RPMI7951 (cell line): Measurements from ENCODE around the gene ALG9. TPM values are rescaled to one million over a fixed set of nuclear protein-coding genes. Genes with fewer than 3 reads are reported as not detected.

Source experiments
- DNase-seq: peaks from one replicate; pipeline ENCODE4 v3.0.0-alpha.2; 2012; ENCODE audit warnings: low read depth
- total RNA-seq: library from RNA; depleted of rRNA; stranded (reverse); fragments of >200 nt; shearing (Covaris generic); gene quantifications from 2 replicates; pipeline ENCODE4 v1.2.3, GENCODE V29; 2014

The ALG9 gene
- total RNA-seq, 1 experiment from 2014 or later: 33.5 TPM

DNA sequence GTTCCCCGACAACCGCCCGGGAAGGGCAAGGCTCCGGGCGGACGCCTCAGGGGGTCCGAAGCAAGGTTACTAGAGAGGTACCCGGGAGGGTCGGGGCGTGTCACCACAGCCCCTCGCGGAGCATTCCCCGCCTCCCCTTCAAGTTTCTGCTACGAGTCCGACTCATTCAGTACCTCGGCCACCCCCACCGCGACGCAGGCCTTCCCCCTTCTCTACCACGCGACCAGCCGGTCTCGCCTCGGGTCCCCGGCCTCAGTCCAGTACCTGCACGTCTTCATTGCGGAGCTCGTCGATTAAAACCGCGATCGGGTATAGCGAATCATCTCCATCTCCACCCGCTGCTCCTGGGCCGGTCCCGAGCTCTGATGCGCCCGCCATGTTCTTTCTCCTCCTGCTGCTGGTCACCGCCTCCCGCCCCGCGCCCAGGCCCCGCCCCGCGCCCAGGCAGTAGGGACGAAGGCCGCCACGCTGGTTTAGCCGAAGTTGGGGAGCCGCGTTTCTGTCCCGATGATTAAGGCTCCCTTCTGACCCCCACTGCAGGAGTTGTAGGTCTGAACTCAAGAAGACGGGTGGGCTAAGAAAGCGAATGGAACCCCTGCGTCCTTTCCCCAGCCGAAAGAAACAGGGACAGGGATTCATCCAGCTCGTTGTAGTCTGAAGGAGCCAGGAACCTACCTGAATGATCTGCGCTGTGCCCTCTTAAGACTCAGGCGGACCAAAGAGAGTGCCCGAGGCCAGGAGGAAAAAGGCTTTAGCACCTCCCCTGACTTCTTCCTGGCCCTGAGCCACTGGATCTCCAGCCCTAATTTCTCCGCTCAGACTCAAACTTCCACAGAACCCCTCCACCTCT is 105.2 kb downstream of the ALG9 start, which contains the start of gene PPP2R1B:
PPP2R1B (minus strand) TSS at position 406 of the 850 bp plus-strand sequence; CDS start at position 378, 28 bp downstream.
- DNase-seq: peak; percentile 83

- DNase-seq: peak; percentile 4
These were observed 105.9 kb downstream of the ALG9 start for GRCh38 chr11:111765320-111765983.

- peak; percentile 46 for DNase-seq
These were observed 106.8 kb downstream of the ALG9 start for GRCh38 chr11:111764621-111765020.

DNA sequence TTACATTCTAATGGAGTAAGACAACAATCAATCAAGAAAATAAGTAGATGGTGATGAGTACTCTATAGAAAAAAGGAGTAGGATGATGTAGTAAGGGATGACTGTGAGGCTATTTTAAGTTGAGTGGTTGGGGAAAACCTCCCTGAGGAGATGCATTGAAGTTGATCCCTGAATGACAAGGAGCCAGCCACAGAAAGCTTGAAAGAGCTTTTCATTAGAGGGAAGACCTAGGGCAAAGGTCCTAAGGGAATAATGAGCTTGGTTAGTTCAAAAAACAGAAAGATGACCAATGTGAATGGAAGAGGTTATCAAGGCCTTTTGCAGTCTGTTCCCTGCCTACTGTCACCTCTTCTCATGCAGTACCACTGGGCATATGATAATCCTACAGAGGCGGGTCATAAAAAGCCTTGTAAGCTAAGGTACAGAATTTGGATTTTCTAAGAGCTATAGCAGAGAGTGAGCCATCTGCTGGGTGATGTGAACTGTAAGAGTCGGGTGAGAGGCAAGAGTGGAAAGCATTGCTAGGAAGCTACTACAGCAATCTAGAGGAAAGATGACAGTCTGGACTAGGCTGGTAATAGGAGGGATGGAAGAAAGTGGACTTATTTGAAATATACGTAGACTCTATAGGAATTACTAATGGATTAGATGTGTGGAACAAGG is 108.3 kb downstream of the ALG9 start:
- DNase-seq: peak; percentile 23

DNA sequence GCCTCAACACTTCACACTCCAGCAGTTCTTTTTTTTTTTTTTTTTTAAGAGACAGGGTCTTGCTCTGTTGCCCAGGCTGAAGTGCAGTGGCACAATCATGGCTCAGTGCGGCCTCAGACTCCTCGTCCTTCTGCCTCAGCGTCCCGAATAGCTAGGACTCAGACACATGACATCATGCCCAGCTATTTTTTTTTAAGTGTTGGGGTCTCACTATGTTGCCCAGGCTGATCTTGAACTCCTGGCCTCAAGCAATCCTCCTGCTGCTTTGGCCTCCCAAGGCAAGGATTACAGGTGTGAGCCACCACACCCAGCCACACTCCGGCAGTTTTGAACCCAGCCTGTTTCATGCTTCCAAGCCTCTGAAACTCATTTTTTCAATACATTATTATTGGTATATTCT is 108.9 kb downstream of the ALG9 start:
- DNase-seq: no peak

DNA sequence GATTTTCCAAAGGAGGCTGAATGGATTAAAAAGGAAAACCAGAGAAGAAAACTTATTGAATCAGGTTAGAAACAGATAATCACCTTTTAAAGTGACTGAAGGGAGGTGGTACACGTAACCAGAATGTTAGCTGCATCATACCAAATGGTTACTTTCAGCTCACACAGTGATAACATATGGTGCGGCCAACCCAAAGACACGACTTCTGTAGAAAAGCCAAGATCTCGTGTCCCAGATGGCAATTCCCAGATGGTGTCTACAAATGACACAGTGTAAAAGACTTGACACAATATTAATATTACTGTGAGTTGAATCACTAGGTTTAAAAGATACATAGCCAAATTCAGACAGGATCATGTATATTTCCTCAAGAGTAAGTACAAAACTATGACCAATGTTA is 110.3 kb downstream of the ALG9 start:
- DNase-seq: no peak

- DNase-seq: no peak
These were observed 111.5 kb downstream of the ALG9 start for GRCh38 chr11:111759778-111760407.

DNA sequence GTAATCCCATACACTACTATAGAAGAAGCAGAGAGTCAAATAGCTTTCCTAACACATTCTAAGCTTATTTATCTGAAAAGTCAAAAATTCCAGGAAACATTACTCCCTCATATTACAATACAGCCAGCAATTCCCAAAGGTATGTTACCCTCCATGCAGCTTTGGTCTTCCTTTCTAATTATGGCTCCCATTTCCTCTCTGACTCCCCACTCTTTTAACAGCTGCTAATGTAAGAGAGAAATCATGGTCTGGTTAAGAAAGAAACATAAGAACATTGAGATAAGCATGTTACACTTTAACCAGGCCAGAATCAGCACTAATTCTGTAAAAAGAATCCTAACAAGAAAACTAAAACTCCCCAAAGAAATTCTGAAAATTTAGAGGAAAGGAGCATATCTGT is 112.0 kb downstream of the ALG9 start:
- DNase-seq: no peak

DNA sequence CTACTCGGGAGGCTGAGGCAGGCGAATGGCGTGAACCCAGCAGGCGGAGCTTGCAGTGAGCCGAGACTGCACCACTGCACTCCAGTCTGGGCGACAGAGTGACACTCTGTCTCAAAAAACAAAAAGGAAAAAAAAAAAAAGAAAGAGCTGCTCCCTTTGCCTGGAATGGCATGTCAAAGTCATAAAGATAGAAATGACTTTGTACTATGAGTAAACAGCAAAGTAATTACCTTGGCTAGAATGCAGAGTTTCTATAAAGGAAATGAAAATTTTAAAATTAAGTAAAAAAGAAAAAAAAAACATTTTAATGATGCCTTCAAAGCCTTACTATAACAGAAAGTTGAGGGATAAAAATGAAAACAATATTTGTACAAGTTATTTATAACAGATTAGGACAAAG is 115.3 kb downstream of the ALG9 start:
- no peak for DNase-seq

- no peak for DNase-seq
These were observed 121.7 kb downstream of the ALG9 start for GRCh38 chr11:111749646-111750045.

DNA sequence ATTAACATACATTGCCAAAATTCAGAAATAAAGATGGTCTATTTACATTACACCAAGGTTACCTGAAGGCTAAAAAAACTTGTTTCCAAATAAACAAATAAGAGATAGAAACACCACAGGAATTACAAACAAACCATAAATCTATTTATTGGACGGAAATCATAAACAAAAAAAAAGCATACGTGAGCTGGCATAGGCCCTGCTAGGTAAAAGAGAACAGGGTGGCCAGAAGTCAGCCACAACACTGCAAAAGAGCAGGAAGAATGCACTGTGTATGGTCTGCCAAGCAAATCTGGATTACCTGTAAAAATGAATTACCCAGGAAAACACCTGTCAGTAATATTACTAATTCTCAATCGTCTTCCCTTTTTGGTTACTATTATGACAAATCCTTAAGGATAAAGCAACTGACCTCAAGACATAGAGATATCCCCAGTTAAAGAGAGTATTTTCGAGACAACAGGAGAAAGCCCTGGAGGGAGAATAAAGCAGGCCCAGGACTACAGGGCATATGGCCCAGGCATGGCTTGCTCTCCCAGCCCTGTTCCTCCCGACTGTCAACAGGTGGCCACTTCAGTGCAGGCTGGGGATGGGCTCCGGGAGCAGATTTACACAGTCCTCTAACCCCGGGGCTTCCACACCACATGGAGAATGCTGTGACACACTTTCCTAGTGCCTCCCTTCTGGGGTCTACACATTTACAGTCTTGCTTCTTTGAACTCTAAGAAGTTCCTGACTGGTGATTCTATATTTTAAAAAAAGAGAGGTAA is 123.2 kb downstream of the ALG9 start:
- no peak for DNase-seq

GRCh38 chr11:111745719-111746504 is 125.5 kb downstream of the ALG9 start:
- DNase-seq: peak; percentile 28

DNA sequence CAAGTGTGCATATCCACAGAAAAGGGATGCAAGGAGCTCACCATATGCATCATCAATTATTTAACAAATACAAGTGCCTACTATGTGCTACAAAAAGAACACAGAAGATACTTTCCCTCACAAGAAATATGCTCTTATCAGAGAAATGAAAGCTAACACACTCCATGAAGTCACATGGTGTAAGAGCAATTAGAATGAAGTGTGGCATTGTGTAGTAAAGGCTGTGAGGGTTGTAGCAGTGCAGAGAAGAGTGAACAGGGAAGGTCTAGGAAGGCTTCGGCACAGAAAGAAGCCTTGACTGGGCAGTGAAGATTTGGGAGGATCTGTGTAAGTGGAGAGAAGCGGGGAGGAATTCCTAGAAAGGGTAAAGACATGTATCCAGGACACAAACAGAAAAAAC is 127.7 kb downstream of the ALG9 start:
- no peak for DNase-seq

DNA sequence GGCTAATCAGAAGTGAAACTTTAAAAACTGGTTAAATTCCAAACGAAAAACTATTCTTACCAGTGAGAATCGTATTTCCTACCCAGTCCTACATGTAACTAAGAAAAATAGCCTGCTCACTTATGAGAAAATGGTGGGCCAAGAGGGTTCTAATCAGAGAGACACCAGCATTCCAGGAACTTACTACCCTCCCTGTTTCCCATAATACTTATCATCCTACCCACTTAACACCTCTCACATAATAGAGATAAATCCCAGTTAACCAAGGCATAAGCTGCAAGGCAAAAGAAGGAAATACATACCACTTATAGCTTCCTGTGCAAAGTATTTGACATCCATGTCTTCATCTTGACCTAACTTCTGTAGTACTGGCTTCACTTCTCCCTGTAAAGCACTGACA is 129.6 kb downstream of the ALG9 start:
- DNase-seq: no peak

DNA sequence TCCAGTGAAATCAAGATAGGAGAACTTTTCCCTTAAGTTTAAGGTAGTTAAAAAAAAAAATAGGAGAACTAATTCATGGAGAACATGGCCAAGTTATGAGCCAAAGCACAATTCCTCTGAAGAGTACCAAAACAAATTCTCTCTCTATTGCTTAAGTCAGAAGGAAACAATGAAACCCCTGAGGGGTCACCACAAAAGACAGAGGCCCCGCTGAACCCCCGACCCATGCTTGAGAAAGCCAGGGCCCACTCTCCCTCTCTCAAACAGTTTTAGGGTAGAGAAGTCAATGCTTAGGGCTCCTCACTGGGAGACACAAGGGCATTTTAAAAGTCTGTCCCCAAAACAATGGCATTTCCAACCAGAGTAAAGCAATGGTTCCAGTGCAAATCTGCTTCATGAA is 132.1 kb downstream of the ALG9 start:
- no peak for DNase-seq

DNA sequence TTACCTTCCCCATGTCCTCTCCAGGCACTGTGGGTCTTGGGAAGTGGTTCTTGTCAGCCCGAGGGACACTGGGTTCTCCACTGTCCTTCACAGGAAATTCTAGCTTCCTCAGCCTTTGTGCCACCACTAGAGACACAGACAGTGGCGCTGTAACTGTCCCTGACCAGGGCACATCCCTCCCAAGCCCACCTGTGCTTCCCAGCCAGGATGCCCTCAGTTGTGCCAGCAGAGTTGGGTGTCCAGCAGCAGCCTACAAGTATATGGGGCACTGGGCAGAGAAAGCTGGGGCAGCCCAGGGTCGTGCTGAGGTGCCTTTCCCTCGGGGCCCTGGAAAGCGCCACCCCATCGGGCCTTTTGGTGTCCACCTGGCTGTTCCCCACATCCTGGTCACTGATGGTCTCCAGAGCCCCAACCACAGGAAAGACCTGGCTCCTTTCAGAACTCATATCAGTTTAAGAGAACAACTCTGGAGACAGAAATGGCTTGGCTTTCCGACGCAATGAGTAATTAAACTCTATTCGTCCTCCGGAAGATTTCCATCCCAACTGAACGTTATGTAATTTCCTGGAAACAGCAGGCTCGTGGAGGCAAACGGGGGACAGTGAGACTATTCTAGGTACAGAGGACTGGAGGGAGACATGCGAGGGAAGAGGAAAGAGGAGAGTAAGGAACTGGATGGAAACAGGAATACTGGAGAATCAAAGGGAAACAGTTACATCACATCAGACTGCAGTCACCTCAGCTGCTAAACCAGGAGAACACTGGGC is 133.8 kb downstream of the ALG9 start:
- peak; percentile 17 for DNase-seq

DNA sequence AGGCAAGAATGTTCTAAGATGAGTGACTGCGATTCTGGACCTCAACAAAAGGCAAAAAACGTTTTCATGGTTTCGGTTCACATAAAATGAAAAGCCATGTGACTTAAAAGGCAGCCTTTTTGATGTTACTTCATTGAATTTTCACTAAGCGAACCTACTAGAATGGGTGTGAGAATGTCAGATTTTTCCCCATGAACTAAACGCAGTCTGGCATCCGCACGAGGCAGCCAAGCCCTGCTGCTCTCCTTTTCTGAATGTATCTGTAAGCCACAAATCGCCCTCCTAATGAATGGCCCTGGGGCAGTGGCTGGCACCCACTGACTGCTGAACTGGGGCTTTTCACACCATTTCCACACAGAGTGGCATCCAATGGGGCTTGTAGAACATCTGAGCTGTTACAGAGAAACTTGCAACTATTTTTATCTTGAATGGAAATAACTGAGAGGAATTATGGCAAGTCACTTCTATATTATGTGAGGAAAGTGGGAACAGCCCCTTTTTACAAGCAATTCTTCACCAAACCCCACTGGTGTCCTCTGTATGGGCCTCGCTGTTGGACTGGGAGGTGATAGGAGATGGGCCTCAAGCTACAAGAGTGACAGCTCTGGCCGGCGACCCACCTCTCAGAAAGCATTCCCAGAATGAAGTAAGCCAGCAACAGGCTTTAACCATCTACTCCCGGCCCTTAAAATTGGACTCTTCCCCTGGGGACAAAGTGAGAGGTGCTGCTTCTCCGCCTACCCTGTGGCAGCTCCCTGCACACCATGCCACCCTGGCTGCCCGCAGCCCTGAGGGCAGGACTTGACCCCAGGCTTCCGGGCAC is 134.5 kb downstream of the ALG9 start:
- DNase-seq: peak; percentile 67
